SU-DHL-6 (cell line): ENCODE results near the gene ZNF276.

Experiments
- H2AFZ ChIP-seq: fragments of 200-600 bp; sonication (generic); 2 replicates; pipeline ENCODE4 v1.6.1; 2014; ENCODE audit warnings: low read depth, mild to moderate bottlenecking, moderate library complexity, mixed read lengths, antibody characterized with exemption, low read length; ENCODE audit not compliant: severe bottlenecking
- H3F3A ChIP-seq: fragments of 200-600 bp; shearing (Covaris generic); 2 replicates; pipeline ENCODE4 v1.6.0; 2016; ENCODE audit warnings: antibody characterized with exemption, mild to moderate bottlenecking; ENCODE audit not compliant: insufficient read depth
- H3K27ac ChIP-seq: fragments of 200-600 bp; sonication (generic); 2 replicates; pipeline ENCODE4 v1.5.1; 2016; ENCODE audit warnings: low read depth, mild to moderate bottlenecking, low read length, moderate library complexity, mixed read lengths
- H3K27me3 ChIP-seq: fragments of 200-600 bp; sonication (generic), shearing (Covaris generic); 2 replicates; pipeline ENCODE4 v1.6.0; 2014; ENCODE audit warnings: mild to moderate bottlenecking, low read length
- H3K36me3 ChIP-seq: fragments of 200-600 bp; sonication (generic); 2 replicates; pipeline ENCODE4 v1.6.1; 2014; ENCODE audit warnings: mild to moderate bottlenecking, low read length, mixed read lengths
- H3K4me2 ChIP-seq: fragments of 300-600, 200-600 bp; shearing (Covaris generic), sonication (generic); 2 replicates; pipeline ENCODE4 v1.6.0; 2014; ENCODE audit warnings: low read length, low read depth, mild to moderate bottlenecking; ENCODE audit not compliant: poor library complexity, severe bottlenecking
- H3K4me3 ChIP-seq: fragments of 200-600 bp; sonication (generic); 2 replicates; pipeline ENCODE4 v1.5.1; 2014; ENCODE audit warnings: antibody characterized with exemption, low read length, mild to moderate bottlenecking, mixed read lengths; ENCODE audit not compliant: insufficient read depth, poor library complexity, severe bottlenecking
- H3K79me2 ChIP-seq: fragments of 200-600 bp; sonication (generic); 2 replicates; pipeline ENCODE4 v1.6.1; 2014; ENCODE audit warnings: mild to moderate bottlenecking, low read length, moderate library complexity; ENCODE audit not compliant: insufficient read depth
- H3K9ac ChIP-seq: fragments of 200-600 bp; sonication (generic); 2 replicates; pipeline ENCODE4 v1.7.0; 2014; ENCODE audit warnings: mild to moderate bottlenecking, low read length
- H3K9me2 ChIP-seq: fragments of 200-600 bp; sonication (generic); replicated peaks from 2 replicates; pipeline ENCODE4 v1.6.1; 2014; ENCODE audit warnings: low read length; ENCODE audit not compliant: insufficient read depth
- H3K9me3 ChIP-seq: fragments of 200-600 bp; sonication (generic); 2 replicates; pipeline ENCODE4 v1.6.1; 2014; ENCODE audit warnings: low read length, mixed read lengths; ENCODE audit not compliant: insufficient read depth
- H4K20me1 ChIP-seq: fragments of 200-600 bp; sonication (generic); 2 replicates; pipeline ENCODE4 v1.6.1; 2014; ENCODE audit warnings: low read depth, mild to moderate bottlenecking, antibody characterized with exemption, low read length, moderate library complexity, mixed read lengths
- EZH2phosphoT487 ChIP-seq: fragments of 200-600 bp; sonication (generic), shearing (Covaris generic); conservative IDR thresholded peaks from 2 replicates; pipeline ENCODE4 v1.6.1; 2018; ENCODE audit warnings: mild to moderate bottlenecking, antibody characterized with exemption, low read length, moderate library complexity, mixed read lengths
- TF ChIP-seq, protein P1 (sequence below): fragments of 200-600 bp; sonication (generic); IDR thresholded peaks from one replicate; pipeline ENCODE4 v1.5.1; 2017; ENCODE audit warnings: antibody characterized with exemption, mild to moderate bottlenecking, low read length, moderate library complexity; ENCODE audit not compliant: insufficient read depth, poor library complexity, severe bottlenecking

ZNF276 gene

DNA sequence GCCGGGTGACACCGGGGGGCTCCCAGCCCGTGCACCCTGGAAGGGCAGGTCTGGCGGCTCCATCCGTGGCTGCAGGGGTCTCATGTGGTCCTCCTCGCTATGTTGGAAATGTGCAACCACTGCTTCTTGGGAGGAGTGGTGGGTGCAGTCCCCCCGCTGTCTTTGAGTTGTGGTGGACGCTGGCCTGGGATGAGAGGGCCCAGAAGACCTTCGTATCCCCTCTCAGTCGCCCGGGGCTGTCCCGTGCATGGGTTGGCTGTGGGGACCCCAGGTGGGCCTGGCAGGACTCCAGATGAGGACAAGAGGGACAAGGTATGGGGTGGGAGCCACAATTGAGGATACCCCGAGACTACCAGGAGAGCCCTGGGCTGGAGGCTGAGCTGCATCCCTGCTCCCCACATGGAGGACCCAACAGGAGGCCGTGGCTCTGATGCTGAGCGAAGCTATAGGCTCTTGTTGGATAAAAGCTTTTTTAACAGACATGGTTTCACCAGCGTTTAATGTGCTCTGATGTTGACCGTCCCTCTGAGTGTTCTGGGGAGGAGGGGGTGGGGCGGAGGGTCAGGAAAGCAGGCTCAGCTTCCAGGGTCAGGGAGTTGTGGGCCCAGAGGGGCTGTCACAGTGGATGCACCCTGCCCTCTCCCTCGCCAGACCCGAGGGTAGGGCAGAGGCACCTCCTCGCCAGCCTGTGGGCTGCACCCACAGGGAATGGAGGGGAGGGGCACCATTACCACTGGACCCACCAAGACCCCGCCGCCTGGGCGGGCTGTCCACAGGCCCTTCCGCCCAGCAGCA, 25.3 kb upstream of the ZNF276 start:
- TF ChIP-seq EZH2phosphoT487: no peak
- TF ChIP-seq, protein P1, sequence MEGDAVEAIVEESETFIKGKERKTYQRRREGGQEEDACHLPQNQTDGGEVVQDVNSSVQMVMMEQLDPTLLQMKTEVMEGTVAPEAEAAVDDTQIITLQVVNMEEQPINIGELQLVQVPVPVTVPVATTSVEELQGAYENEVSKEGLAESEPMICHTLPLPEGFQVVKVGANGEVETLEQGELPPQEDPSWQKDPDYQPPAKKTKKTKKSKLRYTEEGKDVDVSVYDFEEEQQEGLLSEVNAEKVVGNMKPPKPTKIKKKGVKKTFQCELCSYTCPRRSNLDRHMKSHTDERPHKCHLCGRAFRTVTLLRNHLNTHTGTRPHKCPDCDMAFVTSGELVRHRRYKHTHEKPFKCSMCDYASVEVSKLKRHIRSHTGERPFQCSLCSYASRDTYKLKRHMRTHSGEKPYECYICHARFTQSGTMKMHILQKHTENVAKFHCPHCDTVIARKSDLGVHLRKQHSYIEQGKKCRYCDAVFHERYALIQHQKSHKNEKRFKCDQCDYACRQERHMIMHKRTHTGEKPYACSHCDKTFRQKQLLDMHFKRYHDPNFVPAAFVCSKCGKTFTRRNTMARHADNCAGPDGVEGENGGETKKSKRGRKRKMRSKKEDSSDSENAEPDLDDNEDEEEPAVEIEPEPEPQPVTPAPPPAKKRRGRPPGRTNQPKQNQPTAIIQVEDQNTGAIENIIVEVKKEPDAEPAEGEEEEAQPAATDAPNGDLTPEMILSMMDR: no peak
- H3K79me2 ChIP-seq: no peaks in the 10 kb centered on the region
- H3K4me2 ChIP-seq: no peak overlapping the region
- no peaks in the 10 kb centered on the region for H3K36me3 ChIP-seq
- H3K27ac ChIP-seq: no peak overlapping the region; the same call in 1 of the 2 replicates
- no peaks in the 10 kb centered on the region for H3F3A ChIP-seq
- no peaks in the 10 kb centered on the region; the same call in 1 of the 2 replicates for H4K20me1 ChIP-seq
- H3K9me3 ChIP-seq: no peaks in the 10 kb centered on the region
- H2AFZ ChIP-seq: no peak overlapping the region
- H3K4me3 ChIP-seq: no peak overlapping the region
- H3K27me3 ChIP-seq: no peaks in the 10 kb centered on the region
- H3K9me2 ChIP-seq: no peaks in the 10 kb centered on the region
- H3K9ac ChIP-seq: no peak overlapping the region

DNA sequence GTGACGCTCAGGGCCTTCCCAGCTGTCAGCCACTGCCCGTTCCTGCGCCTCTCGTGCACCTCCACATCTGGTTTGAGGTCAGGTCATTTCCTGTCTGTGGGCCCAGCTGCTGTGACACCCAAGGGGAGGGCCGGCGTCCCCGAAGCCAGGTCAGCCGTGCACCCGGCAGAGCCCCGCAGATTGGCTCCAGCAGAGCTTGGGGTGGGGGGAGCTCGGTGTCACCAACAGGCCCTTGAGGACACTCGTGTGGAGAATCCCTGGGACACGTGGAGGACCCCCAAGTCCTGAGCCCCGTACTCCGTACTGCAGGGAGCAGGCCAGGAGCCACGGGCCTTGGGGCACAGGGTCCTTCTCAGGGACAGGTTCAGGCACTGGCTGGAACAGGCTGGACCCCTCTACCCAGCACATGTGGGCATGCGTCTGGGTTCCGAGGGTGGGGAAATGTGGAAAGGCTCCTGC, 24.6 kb upstream of the ZNF276 start:
- H3K27me3 ChIP-seq: no peaks in the 10 kb centered on the region
- no peak overlapping the region; the same call in 1 of the 2 replicates for H3K27ac ChIP-seq
- H4K20me1 ChIP-seq: no peaks in the 10 kb centered on the region; the same call in 1 of the 2 replicates
- no peak overlapping the region for H3K4me3 ChIP-seq
- no peak overlapping the region for H3K9ac ChIP-seq
- no peak overlapping the region for H2AFZ ChIP-seq
- H3F3A ChIP-seq: no peaks in the 10 kb centered on the region
- H3K36me3 ChIP-seq: no peaks in the 10 kb centered on the region
- H3K9me2 ChIP-seq: no peaks in the 10 kb centered on the region
- H3K79me2 ChIP-seq: no peaks in the 10 kb centered on the region
- no peak overlapping the region for H3K4me2 ChIP-seq
- TF ChIP-seq EZH2phosphoT487: no peak
- TF ChIP-seq, protein P1: no peak
- no peaks in the 10 kb centered on the region for H3K9me3 ChIP-seq

- Histone ChIP-seq H3K36me3 (no peaks in the 10 kb centered on the region), H3F3A (no peaks in the 10 kb centered on the region), H3K27me3 (no peaks in the 10 kb centered on the region), H3K27ac (no peak overlapping the region), H4K20me1 (no peaks in the 10 kb centered on the region; the same call in 1 of the 2 replicates), H2AFZ (no peak overlapping the region), H3K79me2 (no peaks in the 10 kb centered on the region), H3K9me2 (no peaks in the 10 kb centered on the region), H3K4me2 (no peak overlapping the region), H3K9me3 (no peaks in the 10 kb centered on the region), H3K9ac (no peak overlapping the region), H3K4me3 (no peak overlapping the region)
- TF ChIP-seq EZH2phosphoT487: no peak
- TF ChIP-seq, protein P1: no peak
Observed at GRCh38 chr16:89697161-89697615, 24.1 kb upstream of the ZNF276 start.
